ENCODE data around the gene PRR22. TPM values are rescaled to one million over a fixed set of nuclear protein-coding genes. Genes with fewer than 3 reads are reported as not detected.

The PRR22 gene
- total and polyA plus RNA-seq, 2 donors (not counting 3 experiments of a cell fraction or from before 2014, with no cell fraction given): 1.4 to 3.4 TPM

DNA sequence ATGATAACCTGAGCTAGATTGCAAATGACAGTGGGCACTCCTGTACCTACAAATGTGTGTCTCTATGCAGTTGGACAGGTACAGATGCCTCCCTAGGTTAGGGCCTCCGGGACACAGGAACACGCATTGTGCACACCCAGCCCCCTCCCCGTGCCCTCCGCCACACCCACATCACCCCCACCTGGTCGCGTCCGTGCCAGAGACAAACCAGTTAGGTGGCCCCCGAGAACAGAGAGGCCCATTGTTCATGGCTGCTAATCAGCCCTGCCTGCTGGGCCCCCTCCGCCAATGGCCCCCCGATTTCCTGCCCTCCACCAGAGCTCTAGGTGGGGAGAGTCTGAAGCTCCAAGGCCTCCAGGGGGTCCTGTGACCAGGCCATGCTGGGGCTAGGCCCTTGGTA lies 34.0 kb upstream of the PRR22 start:
- Histone ChIP-seq H3K9ac (replicated peaks; ENCODE audit: extremely low read depth, insufficient read depth, low read length) (no peak overlapping the region), H3K27ac (ENCODE audit: insufficient read depth, low read depth, low read length) (no peak overlapping the region), H4K20me1 (replicated peaks; ENCODE audit: control insufficient read depth, extremely low read depth, insufficient read depth, low read length) (no peaks in the 10 kb centered on the region), H3K36me3 (ENCODE audit: control insufficient read depth in 2 of 2, extremely low read depth in 1 of 2, insufficient read depth in 2 of 2, low read length in 2 of 2) (no peaks in the 10 kb centered on the region), H3K79me2 (ENCODE audit: control insufficient read depth, insufficient read depth, low read length) (no peaks in the 10 kb centered on the region), H3K27me3 (ENCODE audit: control insufficient read depth in 2 of 2, insufficient read depth in 2 of 2, low read length in 2 of 2) (no peaks in the 10 kb centered on the region), H3K4me1 (ENCODE audit: control insufficient read depth, extremely low read depth, insufficient read depth, low read length) (no peaks in the 10 kb centered on the region), H3K9me3 (replicated peaks; ENCODE audit: control insufficient read depth, insufficient read depth, low read length) (no peaks in the 10 kb centered on the region), H2AFZ (ENCODE audit: low read depth, low read length) (no peak overlapping the region), H3K9me1 (replicated peaks; ENCODE audit: control insufficient read depth, extremely low read depth, insufficient read depth, low read length) (no peaks in the 10 kb centered on the region), H3K4me3 (replicated peaks in 1 of 3; ENCODE audit: insufficient read depth in 1 of 3, low read depth in 1 of 3, low read length in 3 of 3) (no peak overlapping the region), H3K4me2 (ENCODE audit: insufficient read depth, low read length) (no peak overlapping the region)
- dilution Hi-C loops (cut with MboI; ENCODE audit: extremely low pct_ligation_motif_present, low sequenced_read_pairs): no loop called here
- intact Hi-C loops (cut with micrococcal nuclease): no loop called here
- BruUV-seq (replicated peaks): no TSS peak
- no peak for FAIRE-seq
- no peak for DNase-seq (ENCODE audit: low read depth, low spot score)
- ChIA-PET CTCF (interaction anchor here (0.6 kb wide), 1 partner anchor 25 kb away, joined by 3 read pairs; no protein-coding TSS in a partner anchor), POLR2A (no interaction called here)
- no peak for TF ChIP-seq GATA2 (IDR thresholded peaks at IDR 0.05; ENCODE audit: insufficient read depth, insufficient read length, low read depth, low read length)
- no peak for TF ChIP-seq POLR2AphosphoS5 (IDR thresholded peaks at IDR 0.05; ENCODE audit: insufficient read depth, low read depth, low read length)
- TF ChIP-seq MYC (IDR thresholded peaks at IDR 0.05; ENCODE audit: low read depth, low read length): no peak
- TF ChIP-seq, protein P1, sequence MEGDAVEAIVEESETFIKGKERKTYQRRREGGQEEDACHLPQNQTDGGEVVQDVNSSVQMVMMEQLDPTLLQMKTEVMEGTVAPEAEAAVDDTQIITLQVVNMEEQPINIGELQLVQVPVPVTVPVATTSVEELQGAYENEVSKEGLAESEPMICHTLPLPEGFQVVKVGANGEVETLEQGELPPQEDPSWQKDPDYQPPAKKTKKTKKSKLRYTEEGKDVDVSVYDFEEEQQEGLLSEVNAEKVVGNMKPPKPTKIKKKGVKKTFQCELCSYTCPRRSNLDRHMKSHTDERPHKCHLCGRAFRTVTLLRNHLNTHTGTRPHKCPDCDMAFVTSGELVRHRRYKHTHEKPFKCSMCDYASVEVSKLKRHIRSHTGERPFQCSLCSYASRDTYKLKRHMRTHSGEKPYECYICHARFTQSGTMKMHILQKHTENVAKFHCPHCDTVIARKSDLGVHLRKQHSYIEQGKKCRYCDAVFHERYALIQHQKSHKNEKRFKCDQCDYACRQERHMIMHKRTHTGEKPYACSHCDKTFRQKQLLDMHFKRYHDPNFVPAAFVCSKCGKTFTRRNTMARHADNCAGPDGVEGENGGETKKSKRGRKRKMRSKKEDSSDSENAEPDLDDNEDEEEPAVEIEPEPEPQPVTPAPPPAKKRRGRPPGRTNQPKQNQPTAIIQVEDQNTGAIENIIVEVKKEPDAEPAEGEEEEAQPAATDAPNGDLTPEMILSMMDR (IDR thresholded peaks at IDR 0.05; ENCODE audit: extremely low read depth in 1 of 2, insufficient read depth in 1 of 2, low read depth in 1 of 2, low read length in 2 of 2): no peak
- TF ChIP-seq POLR2A (IDR thresholded peaks at IDR 0.05; ENCODE audit: low read depth, low read length): no peak
- TF ChIP-seq FOS (IDR thresholded peaks at IDR 0.05; ENCODE audit: borderline replicate concordance, insufficient read depth, low read length): no peak
- TF ChIP-seq, protein P2, sequence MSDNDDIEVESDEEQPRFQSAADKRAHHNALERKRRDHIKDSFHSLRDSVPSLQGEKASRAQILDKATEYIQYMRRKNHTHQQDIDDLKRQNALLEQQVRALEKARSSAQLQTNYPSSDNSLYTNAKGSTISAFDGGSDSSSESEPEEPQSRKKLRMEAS (IDR thresholded peaks at IDR 0.05; ENCODE audit: insufficient read depth, insufficient read length): no peak
- no peak for TF ChIP-seq JUN (IDR thresholded peaks at IDR 0.05; ENCODE audit: borderline replicate concordance, insufficient read depth, insufficient read length, low read depth)
- no peak for TF ChIP-seq EZH2 (IDR thresholded peaks at IDR 0.05; ENCODE audit: borderline replicate concordance, low read depth, low read length, severe bottlenecking)

All from endothelial cell of umbilical vein (primary cell).